ENCODE measurements around the gene HOXA6.

The HOXA6 gene

GRCh38 chr7:27184337-27185012 is 36.9 kb upstream of the HOXA6 start:
- no peak for DNase-seq (ENCODE audit: low read depth)

- no peak for DNase-seq (ENCODE audit: low read depth)
Measured at GRCh38 chr7:27183682-27184336, 36.2 kb upstream of the HOXA6 start.

GRCh38 chr7:27182861-27183681 is 35.5 kb upstream of the HOXA6 start:
- DNase-seq (ENCODE audit: low read depth), result no peak

GRCh38 chr7:27182285-27182841 is 34.8 kb upstream of the HOXA6 start:
- DNase-seq (ENCODE audit: low read depth), result no peak

- DNase-seq (ENCODE audit: low read depth), result no peak
Measured at GRCh38 chr7:27181795-27182275, 34.3 kb upstream of the HOXA6 start.

- DNase-seq (ENCODE audit: low read depth), result no peak
Measured at GRCh38 chr7:27180431-27181420, 33.2 kb upstream of the HOXA6 start.

- peak; percentile 47 for DNase-seq (ENCODE audit: low read depth)
Measured at GRCh38 chr7:27179503-27180430, 32.2 kb upstream of the HOXA6 start.

- no peak for DNase-seq (ENCODE audit: low read depth)
Measured at GRCh38 chr7:27179030-27179429, 31.5 kb upstream of the HOXA6 start.

- no peak for DNase-seq (ENCODE audit: low read depth)
Measured at GRCh38 chr7:27178366-27178765, 30.8 kb upstream of the HOXA6 start.

- no peak for DNase-seq (ENCODE audit: low read depth)
Measured at GRCh38 chr7:27177795-27178320, 30.3 kb upstream of the HOXA6 start.

GRCh38 chr7:27176962-27177794 is 29.6 kb upstream of the HOXA6 start:
- no peak for DNase-seq (ENCODE audit: low read depth)

- DNase-seq (ENCODE audit: low read depth), result no peak
Measured at GRCh38 chr7:27176524-27176845, 28.9 kb upstream of the HOXA6 start.

- DNase-seq (ENCODE audit: low read depth), result no peak
Measured at GRCh38 chr7:27175626-27176523, 28.3 kb upstream of the HOXA6 start.

- no peak for DNase-seq (ENCODE audit: low read depth)
Measured at GRCh38 chr7:27174874-27175625, 27.5 kb upstream of the HOXA6 start.

GRCh38 chr7:27173956-27174873 is 26.6 kb upstream of the HOXA6 start, which contains the start of gene HOXA10:
Gene HOXA10 (minus strand): TSS chr7:27174320. CDS start chr7:27174306, 14 bp downstream.
- no peak for DNase-seq (ENCODE audit: low read depth)

- DNase-seq (ENCODE audit: low read depth), result no peak
Measured at GRCh38 chr7:27173511-27173955, 26.0 kb upstream of the HOXA6 start.
